GM21360 (cell line): ENCODE measurements around the gene ITGA11.
"Not testable (repeated sequence)": the region's sequence is repeated elsewhere in the genome, so short reads cannot be mapped to it uniquely, and the experiment has no call there.

Experiments
- ATAC-seq: cut with Tn5 transposase; IDR thresholded peaks from one replicate; pipeline ENCODE4 v1.9.1; 2021; ENCODE audit warnings: mild to moderate bottlenecking, moderate library complexity; ENCODE audit not compliant: unreplicated experiment

The ITGA11 gene

GRCh38 chr15:68411735-68412134 is 20.2 kb downstream of the ITGA11 start:
- no peak for ATAC-seq

GRCh38 chr15:68411343-68411675 is 20.7 kb downstream of the ITGA11 start:
- no peak for ATAC-seq

GRCh38 chr15:68410466-68411342 is 21.3 kb downstream of the ITGA11 start:
- no peak for ATAC-seq

- no peak for ATAC-seq
Measured at GRCh38 chr15:68409736-68410370, 22.1 kb downstream of the ITGA11 start.

GRCh38 chr15:68408971-68409370 is 23.0 kb downstream of the ITGA11 start:
- no peak for ATAC-seq

- no peak for ATAC-seq
Measured at GRCh38 chr15:68407886-68408881, 23.8 kb downstream of the ITGA11 start.

GRCh38 chr15:68407141-68407885 is 24.6 kb downstream of the ITGA11 start:
- ATAC-seq, result no peak

- no peak for ATAC-seq
Measured at GRCh38 chr15:68405378-68406250, 26.3 kb downstream of the ITGA11 start.

GRCh38 chr15:68404056-68404798 is 27.7 kb downstream of the ITGA11 start:
- ATAC-seq, result no peak

GRCh38 chr15:68403161-68403941 is 28.6 kb downstream of the ITGA11 start:
- no peak for ATAC-seq

- ATAC-seq, result no peak
Measured at GRCh38 chr15:68402432-68403160, 29.4 kb downstream of the ITGA11 start.

GRCh38 chr15:68401496-68402431 is 30.2 kb downstream of the ITGA11 start:
- no peak for ATAC-seq

- ATAC-seq, result no peak
Measured at GRCh38 chr15:68400066-68400456, 31.9 kb downstream of the ITGA11 start.

- ATAC-seq, result no peak
Measured at GRCh38 chr15:68399096-68400065, 32.6 kb downstream of the ITGA11 start.

- ATAC-seq, result not testable (repeated sequence)
Measured at GRCh38 chr15:68397999-68398398, 34.0 kb downstream of the ITGA11 start.
